HUES64 (cell line): ENCODE results near the gene PDE11A. TPM values are rescaled to one million over a fixed set of nuclear protein-coding genes. Genes with fewer than 3 reads are reported as not detected.

Experiments
- H3K27ac ChIP-seq: 2 replicates; pipeline ENCODE4 v1.7.0; 2013; ENCODE audit warnings: low read depth, low read length, inconsistent platforms
- H3K27me3 ChIP-seq: 2 replicates; pipeline ENCODE4 v1.6.1; 2013; ENCODE audit warnings: mild to moderate bottlenecking, low read length; ENCODE audit not compliant: insufficient read depth
- H3K36me3 ChIP-seq: 2 replicates; pipeline ENCODE4 v1.6.1; 2013; ENCODE audit warnings: mild to moderate bottlenecking, low read length; ENCODE audit not compliant: insufficient read depth
- H3K4me1 ChIP-seq: 2 replicates; pipeline ENCODE4 v1.6.1; 2013; ENCODE audit warnings: mild to moderate bottlenecking, low read length, moderate library complexity; ENCODE audit not compliant: insufficient read depth
- H3K4me3 ChIP-seq: 2 replicates; pipeline ENCODE4 v1.5.1; 2013; ENCODE audit warnings: mild to moderate bottlenecking, low read length, moderate library complexity
- H3K9ac ChIP-seq: 2 replicates; pipeline ENCODE4 v1.6.1; 2013; ENCODE audit warnings: mild to moderate bottlenecking, low read depth, low read length
- H3K9me3 ChIP-seq: 2 replicates; pipeline ENCODE4 v1.6.1; 2013; ENCODE audit warnings: low read depth, low read length; ENCODE audit not compliant: insufficient read depth
- WGBS: fragments of 150-250, 120-280 bp; methylation state at CpG from one replicate; pipeline ENCODE4 v1.1.7; 2013; ENCODE audit warnings: missing lambda C conversion rate; 5-methylcytosine and 5-hydroxymethylcytosine counted together
- polyA plus RNA-seq, 2 experiments: library from polyadenylated mRNA; stranded (reverse); fragments of 50-300 nt; gene quantifications; one replicate each; pipeline ENCODE4 v1.2.3, GENCODE V29; 2013

The PDE11A gene
- 0.25 TPM for polyA plus RNA-seq (2013, experiment 1 of 2)
- polyA plus RNA-seq (2013, experiment 2 of 2) = 0.25 TPM

- H3K9ac ChIP-seq = peak within 1 kb of the TSS; percentile 61
- H3K4me1 ChIP-seq = peaks cover 5% of the 10 kb centered on the region
- H3K36me3 ChIP-seq = no peaks in the 10 kb centered on the region
- no peaks in the 10 kb centered on the region for H3K9me3 ChIP-seq
- H3K27me3 ChIP-seq = peaks cover 44% of the 10 kb centered on the region
- H3K4me3 ChIP-seq = peak within 1 kb of the TSS; percentile 77
- H3K27ac ChIP-seq = no peak within 1 kb of the TSS
- WGBS = 6% methylated on average over 44 of the region's 44 CpGs
These were observed at the start of gene PDE11A for GRCh38 chr2:178072383-178073301. Gene PDE11A (minus strand): TSS chr2:178072777. CDS start chr2:178072437, 340 bp downstream.

GRCh38 chr2:178119179-178119922 lies 46.8 kb upstream of the PDE11A start:
- peaks cover 22% of the 10 kb centered on the region for H3K36me3 ChIP-seq
- no peak overlapping the region for H3K9ac ChIP-seq
- no peaks in the 10 kb centered on the region for H3K27me3 ChIP-seq
- WGBS = 97% methylated on average over 3 of the region's 3 CpGs
- H3K4me3 ChIP-seq = no peak overlapping the region
- no peak overlapping the region for H3K27ac ChIP-seq
- no peaks in the 10 kb centered on the region for H3K9me3 ChIP-seq
- no peaks in the 10 kb centered on the region for H3K4me1 ChIP-seq

DNA sequence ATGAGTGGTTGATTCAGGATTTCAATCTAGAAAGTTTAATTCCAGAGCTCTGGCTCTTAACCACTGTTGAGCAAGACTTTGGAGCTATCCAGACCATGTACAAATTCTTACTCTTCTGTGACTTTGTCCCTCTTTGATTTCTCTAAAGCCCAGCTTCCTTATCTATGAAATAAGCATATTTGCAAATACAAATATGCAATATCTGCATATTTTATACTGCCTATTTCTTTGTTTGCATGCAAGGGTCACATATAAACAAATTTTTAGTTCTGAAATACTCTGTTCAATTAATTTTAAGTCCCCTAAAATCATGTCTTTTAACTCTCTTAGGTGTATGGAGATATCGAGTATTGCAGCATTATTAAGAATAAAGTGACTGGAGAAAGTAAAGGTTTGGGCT lies 45.1 kb upstream of the PDE11A start:
- Histone ChIP-seq H3K27me3 (no peaks in the 10 kb centered on the region), H3K27ac (no peak overlapping the region), H3K9ac (no peak overlapping the region), H3K4me1 (peaks cover 6% of the 10 kb centered on the region; the same call in 1 of the 2 replicates), H3K36me3 (peaks cover 11% of the 10 kb centered on the region), H3K4me3 (no peak overlapping the region), H3K9me3 (no peaks in the 10 kb centered on the region)
- WGBS = 100% methylated on average over 1 of the region's 1 CpG

DNA sequence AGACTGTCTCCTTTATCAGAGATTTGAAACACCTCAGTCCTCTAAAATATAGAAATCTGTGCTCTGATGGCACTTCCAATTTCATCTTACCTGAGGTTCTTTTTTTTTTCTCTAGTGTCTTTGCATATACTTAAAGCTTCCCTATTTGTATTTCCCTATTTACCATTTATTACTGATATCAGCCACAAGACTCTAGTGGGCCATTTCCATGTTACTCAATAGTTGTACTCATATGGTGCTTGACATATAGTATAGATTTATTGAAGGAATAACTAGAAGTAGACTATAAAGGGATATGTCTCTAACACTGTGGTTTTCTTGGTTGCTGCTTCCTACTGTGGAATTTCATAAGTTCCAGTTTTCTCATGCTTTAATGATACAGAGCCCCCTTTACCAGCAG lies 42.7 kb upstream of the PDE11A start:
- no peak overlapping the region for H3K9ac ChIP-seq
- no peak overlapping the region for H3K27ac ChIP-seq
- no peaks in the 10 kb centered on the region for H3K9me3 ChIP-seq
- H3K4me3 ChIP-seq = no peak overlapping the region
- peaks cover 6% of the 10 kb centered on the region; the same call in 1 of the 2 replicates for H3K4me1 ChIP-seq
- H3K36me3 ChIP-seq = no peaks in the 10 kb centered on the region; the same call in 1 of the 2 replicates
- no peaks in the 10 kb centered on the region for H3K27me3 ChIP-seq

DNA sequence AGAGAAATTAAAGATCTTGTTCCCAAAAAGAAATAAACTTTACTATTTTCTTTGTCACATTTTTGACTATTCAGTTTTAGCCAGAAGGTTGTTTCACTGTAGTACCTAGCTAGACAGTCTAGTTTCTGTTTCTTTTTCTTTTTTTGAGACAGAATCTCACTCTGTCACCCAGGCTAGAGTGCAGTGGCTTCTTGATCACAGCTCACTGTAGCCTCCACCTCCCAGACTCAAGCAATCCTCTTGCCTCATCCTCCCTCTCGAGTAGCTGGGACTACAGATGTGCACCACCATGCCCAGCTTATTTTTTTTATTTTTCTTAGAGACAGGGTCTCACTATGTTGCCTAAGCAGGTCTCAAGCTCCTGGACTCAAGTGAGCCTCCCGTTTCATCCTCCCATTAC lies 41.9 kb upstream of the PDE11A start:
- WGBS = 93% methylated on average over 2 of the region's 2 CpGs
- Histone ChIP-seq H3K4me3 (no peak overlapping the region), H3K27ac (no peak overlapping the region), H3K27me3 (no peaks in the 10 kb centered on the region), H3K9ac (no peak overlapping the region), H3K9me3 (no peaks in the 10 kb centered on the region), H3K4me1 (peaks cover 6% of the 10 kb centered on the region; the same call in 1 of the 2 replicates), H3K36me3 (no peaks in the 10 kb centered on the region; the same call in 1 of the 2 replicates)

GRCh38 chr2:178112202-178113152 lies 39.9 kb upstream of the PDE11A start, which contains the start of gene RBM45:
Gene RBM45 (plus strand): TSS chr2:178112437. CDS start chr2:178112547, 110 bp downstream.
- Histone ChIP-seq H3K9ac (peak within 1 kb of the TSS; percentile 65), H3K27me3 (no peaks in the 10 kb centered on the region), H3K9me3 (no peaks in the 10 kb centered on the region), H3K4me1 (peaks cover 6% of the 10 kb centered on the region; the same call in 1 of the 2 replicates), H3K4me3 (peak within 1 kb of the TSS; percentile 91), H3K27ac (peak within 1 kb of the TSS; percentile 36; the same call in 1 of the 2 replicates), H3K36me3 (no peaks in the 10 kb centered on the region)
- 1% methylated on average over 60 of the region's 60 CpGs for WGBS

- Histone ChIP-seq H3K9ac (no peak overlapping the region), H3K4me3 (no peak overlapping the region), H3K9me3 (no peaks in the 10 kb centered on the region), H3K4me1 (peaks cover 6% of the 10 kb centered on the region; the same call in 1 of the 2 replicates), H3K27ac (no peak overlapping the region), H3K27me3 (no peaks in the 10 kb centered on the region), H3K36me3 (no peaks in the 10 kb centered on the region)
- 100% methylated on average over 1 of the region's 1 CpG for WGBS
These were observed 39.2 kb upstream of the PDE11A start for GRCh38 chr2:178111743-178112142.

- Histone ChIP-seq H3K4me1 (peaks cover 6% of the 10 kb centered on the region; the same call in 1 of the 2 replicates), H3K27me3 (no peaks in the 10 kb centered on the region), H3K9ac (no peak overlapping the region), H3K27ac (no peak overlapping the region), H3K9me3 (no peaks in the 10 kb centered on the region), H3K36me3 (no peaks in the 10 kb centered on the region), H3K4me3 (no peak overlapping the region)
- WGBS = 92% methylated on average over 3 of the region's 4 CpGs
These were observed 38.1 kb upstream of the PDE11A start for GRCh38 chr2:178110681-178111080.

GRCh38 chr2:178109813-178110212 lies 37.2 kb upstream of the PDE11A start:
- no CpG with 5 or more reads among the region's 1 CpG for WGBS
- no peaks in the 10 kb centered on the region for H3K27me3 ChIP-seq
- H3K9ac ChIP-seq = no peak overlapping the region
- no peaks in the 10 kb centered on the region for H3K36me3 ChIP-seq
- H3K27ac ChIP-seq = no peak overlapping the region
- no peak overlapping the region for H3K4me3 ChIP-seq
- H3K4me1 ChIP-seq = peaks cover 6% of the 10 kb centered on the region; the same call in 1 of the 2 replicates
- H3K9me3 ChIP-seq = no peaks in the 10 kb centered on the region

GRCh38 chr2:178108176-178108575 lies 35.6 kb upstream of the PDE11A start:
- WGBS = 87% methylated on average over 20 of the region's 21 CpGs
- H3K27me3 ChIP-seq = no peaks in the 10 kb centered on the region
- no peaks in the 10 kb centered on the region for H3K36me3 ChIP-seq
- H3K9me3 ChIP-seq = no peaks in the 10 kb centered on the region
- no peak overlapping the region for H3K9ac ChIP-seq
- no peak overlapping the region for H3K4me3 ChIP-seq
- H3K4me1 ChIP-seq = peaks cover 2% of the 10 kb centered on the region; the same call in 1 of the 2 replicates
- no peak overlapping the region for H3K27ac ChIP-seq
